Measurements from ENCODE around the gene TTC4.

- TF ChIP-seq, protein P1, sequence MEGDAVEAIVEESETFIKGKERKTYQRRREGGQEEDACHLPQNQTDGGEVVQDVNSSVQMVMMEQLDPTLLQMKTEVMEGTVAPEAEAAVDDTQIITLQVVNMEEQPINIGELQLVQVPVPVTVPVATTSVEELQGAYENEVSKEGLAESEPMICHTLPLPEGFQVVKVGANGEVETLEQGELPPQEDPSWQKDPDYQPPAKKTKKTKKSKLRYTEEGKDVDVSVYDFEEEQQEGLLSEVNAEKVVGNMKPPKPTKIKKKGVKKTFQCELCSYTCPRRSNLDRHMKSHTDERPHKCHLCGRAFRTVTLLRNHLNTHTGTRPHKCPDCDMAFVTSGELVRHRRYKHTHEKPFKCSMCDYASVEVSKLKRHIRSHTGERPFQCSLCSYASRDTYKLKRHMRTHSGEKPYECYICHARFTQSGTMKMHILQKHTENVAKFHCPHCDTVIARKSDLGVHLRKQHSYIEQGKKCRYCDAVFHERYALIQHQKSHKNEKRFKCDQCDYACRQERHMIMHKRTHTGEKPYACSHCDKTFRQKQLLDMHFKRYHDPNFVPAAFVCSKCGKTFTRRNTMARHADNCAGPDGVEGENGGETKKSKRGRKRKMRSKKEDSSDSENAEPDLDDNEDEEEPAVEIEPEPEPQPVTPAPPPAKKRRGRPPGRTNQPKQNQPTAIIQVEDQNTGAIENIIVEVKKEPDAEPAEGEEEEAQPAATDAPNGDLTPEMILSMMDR (IDR thresholded peaks at IDR 0.05; ENCODE audit: poor library complexity, severe bottlenecking) = no peak
- TF ChIP-seq REST (IDR thresholded peaks at IDR 0.05; ENCODE audit: borderline replicate concordance) (no peak), TAF1 (IDR thresholded peaks at IDR 0.05; ENCODE audit: low read depth) (no peak)
These were observed 71.9 kb downstream of the TTC4 start for GRCh38 chr1:54787604-54788003.
